Myocyte (in vitro differentiated cells): ENCODE results near the gene NOS3. TPM values are rescaled to one million over a fixed set of nuclear protein-coding genes. Genes with fewer than 3 reads are reported as not detected.
"Not testable (repeated sequence)": the region's sequence is repeated elsewhere in the genome, so short reads cannot be mapped to it uniquely, and the experiment has no call there.

Source experiments
- DNase-seq: peaks from one replicate; pipeline ENCODE4 v3.0.0-alpha.2; 2012; ENCODE audit warnings: low read depth
- total RNA-seq: library from RNA; depleted of rRNA; stranded (reverse); fragments of >200 nt; gene quantifications from 2 replicates; pipeline ENCODE4 v1.2.3, GENCODE V29; 2014

The NOS3 gene
- total RNA-seq, 1 donor from 2014 or later, result not detected

DNA sequence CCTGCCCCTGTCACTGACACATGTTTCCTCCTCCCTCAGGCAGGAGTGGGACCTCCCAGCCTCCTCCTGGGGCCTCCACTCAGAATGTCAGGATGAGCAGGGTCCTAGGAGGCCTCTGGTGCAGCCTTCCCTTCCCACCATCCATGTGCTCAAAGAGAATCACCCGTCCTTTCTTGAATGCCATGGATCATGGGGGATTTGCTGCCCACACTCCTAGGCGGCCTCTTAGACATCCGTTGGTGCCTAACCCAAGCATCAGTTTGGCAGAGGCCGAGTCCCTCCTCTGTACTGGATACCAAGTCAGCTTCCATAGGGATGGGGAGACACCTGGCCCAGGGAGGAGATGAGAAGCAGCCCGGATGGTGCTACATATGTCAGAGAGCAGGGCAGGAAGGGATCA lies 7.0 kb downstream of the NOS3 start:
- DNase-seq, result no peak

DNA sequence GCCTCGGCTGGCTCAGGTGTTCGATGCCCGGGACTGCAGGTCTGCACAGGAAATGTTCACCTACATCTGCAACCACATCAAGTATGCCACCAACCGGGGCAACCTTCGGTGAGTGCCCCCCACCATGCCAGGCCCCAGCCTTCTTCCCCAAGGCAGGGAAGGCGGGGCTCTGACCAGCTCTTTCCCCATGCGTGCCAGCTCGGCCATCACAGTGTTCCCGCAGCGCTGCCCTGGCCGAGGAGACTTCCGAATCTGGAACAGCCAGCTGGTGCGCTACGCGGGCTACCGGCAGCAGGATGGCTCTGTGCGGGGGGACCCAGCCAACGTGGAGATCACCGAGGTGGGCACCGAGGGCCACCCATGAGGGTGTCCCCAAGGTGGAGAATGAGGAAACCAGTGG lies 7.5 kb downstream of the NOS3 start:
- DNase-seq, result no peak

DNA sequence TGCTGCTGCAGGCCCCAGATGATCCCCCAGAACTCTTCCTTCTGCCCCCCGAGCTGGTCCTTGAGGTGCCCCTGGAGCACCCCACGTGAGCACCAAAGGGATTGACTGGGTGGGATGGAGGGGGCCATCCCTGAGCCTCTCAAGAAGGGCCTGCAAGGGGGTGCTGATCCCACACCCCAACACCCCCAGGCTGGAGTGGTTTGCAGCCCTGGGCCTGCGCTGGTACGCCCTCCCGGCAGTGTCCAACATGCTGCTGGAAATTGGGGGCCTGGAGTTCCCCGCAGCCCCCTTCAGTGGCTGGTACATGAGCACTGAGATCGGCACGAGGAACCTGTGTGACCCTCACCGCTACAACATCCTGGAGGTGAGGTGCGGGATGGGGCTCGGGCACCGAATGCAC lies 8.2 kb downstream of the NOS3 start:
- DNase-seq, result no peak

- DNase-seq, result no peak
Measured at GRCh38 chr7:150999497-151000230, 8.8 kb downstream of the NOS3 start.

- DNase-seq, result no peak
Measured at GRCh38 chr7:151000897-151001495, 10.2 kb downstream of the NOS3 start.

DNA sequence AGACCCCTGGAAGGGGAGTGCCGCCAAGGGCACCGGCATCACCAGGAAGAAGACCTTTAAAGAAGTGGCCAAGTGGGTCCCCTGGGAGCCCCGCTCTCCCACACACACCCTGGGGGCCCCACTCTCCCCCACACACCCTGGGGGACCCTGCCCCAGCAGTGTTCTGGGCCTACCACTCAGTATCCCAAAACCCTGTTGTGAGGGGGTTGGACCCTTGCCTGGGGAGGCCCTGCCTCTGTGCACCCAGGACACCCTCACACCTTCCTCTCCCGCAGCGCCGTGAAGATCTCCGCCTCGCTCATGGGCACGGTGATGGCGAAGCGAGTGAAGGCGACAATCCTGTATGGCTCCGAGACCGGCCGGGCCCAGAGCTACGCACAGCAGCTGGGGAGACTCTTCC lies 10.7 kb downstream of the NOS3 start:
- DNase-seq, result no peak

DNA sequence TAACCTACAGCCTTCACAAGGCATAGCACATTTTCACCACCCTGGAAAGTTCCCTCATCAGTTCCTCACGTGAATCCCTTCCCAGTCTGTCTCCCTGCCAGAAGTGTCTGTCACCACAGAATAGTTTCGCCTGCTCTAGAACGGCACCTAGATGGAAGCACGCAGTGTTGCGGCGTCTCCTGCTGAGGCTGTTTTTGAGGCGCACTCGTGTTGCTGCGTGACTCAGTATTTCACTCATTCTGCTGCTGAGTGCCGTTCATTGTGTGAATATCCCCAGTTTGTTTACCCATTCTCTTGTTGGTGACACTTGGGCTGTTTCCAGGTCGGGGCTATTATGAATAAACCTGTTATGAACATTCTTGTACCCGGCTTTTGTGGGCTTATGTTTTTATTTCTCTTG lies 12.8 kb downstream of the NOS3 start:
- no peak for DNase-seq

- no peak for DNase-seq
Measured at GRCh38 chr7:151005566-151005965, 14.7 kb downstream of the NOS3 start.

DNA sequence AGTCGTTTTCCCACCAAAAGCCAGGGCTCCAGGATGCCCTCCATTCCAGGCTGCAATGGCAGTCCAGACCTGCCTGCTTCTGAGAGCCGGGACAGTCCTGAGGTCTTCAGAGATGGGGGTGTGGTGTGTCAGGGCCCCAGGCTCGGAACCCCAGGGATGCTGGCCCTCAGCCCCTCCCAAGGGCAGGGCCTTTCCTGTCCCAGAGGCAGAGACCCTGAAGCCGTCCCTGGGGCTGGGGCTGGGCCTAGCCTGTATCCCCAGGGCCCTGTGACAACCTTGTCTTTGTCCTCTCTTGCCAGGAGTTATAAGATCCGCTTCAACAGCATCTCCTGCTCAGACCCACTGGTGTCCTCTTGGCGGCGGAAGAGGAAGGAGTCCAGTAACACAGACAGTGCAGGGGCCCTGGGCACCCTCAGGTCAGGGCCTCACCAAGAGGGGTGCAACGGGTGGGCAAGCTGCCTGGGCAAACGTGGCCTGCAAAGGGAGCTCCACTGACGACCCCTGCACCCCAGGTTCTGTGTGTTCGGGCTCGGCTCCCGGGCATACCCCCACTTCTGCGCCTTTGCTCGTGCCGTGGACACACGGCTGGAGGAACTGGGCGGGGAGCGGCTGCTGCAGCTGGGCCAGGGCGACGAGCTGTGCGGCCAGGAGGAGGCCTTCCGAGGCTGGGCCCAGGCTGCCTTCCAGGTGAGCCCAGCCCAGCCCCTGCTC lies 15.9 kb downstream of the NOS3 start:
- DNase-seq, result no peak

DNA sequence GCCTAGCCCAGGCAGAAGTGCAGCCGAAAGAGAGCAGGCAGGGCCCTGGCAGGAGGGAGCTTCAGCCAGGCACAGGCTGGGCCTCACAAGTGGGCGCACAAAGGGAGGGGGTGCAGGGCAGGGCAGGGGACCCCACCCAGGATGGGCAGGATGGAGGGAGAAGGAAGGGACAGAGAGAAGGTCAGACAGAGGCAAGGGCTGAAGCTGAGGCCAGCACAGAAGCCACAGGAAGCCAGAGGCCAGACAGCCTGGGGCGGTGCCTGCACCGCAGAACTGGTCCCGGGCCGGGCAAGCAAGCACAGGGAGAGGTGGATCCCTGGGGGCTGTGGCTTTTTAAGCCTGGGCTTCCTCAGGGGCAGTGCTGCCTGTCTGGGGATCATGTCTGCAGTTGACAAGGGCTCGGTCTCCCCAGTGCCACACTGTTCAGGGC lies 16.7 kb downstream of the NOS3 start:
- no peak for DNase-seq

DNA sequence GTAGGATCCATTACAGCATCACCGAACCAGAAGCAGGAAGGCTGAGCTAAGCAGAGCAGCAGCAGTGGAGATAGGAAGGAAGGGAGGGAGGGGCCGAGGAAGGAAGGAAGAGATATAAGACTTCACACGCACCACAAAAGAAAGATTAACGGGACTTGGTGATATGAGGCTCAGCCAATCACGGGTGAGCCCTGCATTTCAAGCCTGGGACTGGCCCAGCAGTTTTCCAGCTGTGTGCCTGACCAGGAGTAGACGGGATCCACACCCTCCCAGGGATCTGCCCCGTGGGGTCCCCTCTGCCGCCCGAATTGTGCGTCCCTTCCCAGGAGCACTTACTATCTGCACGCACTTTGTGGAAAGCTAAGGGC lies 17.3 kb downstream of the NOS3 start:
- DNase-seq, result no peak

DNA sequence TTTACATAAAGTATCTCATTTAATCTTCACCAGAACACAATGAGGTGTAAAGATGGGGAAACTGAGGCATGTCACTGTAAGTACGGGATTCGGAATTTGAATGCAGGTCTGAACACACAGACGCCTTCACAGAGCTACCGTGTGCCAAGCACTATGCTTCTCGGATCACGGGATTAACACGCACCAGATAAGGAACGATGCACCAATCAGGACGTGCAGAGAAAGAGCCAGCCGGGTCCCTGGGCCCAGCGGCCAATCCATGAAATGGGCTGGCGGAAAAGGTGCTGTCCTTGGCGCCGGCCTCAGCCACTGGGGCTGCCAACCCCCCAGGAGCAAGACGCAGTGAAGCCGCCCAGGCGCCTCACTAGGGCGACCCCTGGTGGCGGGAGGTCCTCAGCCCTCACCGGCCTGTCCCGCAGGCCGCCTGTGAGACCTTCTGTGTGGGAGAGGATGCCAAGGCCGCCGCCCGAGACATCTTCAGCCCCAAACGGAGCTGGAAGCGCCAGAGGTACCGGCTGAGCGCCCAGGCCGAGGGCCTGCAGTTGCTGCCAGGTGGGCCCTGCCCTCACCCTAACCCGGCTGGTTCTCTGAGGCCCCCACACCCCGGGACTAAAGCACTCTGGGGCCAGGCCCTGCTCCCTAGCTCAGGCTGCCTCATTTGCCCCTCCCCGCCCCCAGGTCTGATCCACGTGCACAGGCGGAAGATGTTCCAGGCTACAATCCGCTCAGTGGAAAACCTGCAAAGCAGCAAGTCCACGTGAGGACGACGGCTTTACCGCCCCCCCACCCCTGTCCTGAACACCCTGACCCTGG lies 17.9 kb downstream of the NOS3 start:
- DNase-seq, result no peak

- no peak for DNase-seq
Measured at GRCh38 chr7:151009327-151010036, 18.7 kb downstream of the NOS3 start.

DNA sequence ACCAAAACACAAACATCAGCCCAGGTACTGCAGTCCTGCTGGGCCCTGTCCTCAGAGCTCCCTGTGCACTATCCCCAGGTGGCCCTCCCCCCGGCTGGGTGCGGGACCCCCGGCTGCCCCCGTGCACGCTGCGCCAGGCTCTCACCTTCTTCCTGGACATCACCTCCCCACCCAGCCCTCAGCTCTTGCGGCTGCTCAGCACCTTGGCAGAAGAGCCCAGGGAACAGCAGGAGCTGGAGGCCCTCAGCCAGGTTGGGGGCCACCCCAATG lies 19.2 kb downstream of the NOS3 start:
- DNase-seq, result no peak

DNA sequence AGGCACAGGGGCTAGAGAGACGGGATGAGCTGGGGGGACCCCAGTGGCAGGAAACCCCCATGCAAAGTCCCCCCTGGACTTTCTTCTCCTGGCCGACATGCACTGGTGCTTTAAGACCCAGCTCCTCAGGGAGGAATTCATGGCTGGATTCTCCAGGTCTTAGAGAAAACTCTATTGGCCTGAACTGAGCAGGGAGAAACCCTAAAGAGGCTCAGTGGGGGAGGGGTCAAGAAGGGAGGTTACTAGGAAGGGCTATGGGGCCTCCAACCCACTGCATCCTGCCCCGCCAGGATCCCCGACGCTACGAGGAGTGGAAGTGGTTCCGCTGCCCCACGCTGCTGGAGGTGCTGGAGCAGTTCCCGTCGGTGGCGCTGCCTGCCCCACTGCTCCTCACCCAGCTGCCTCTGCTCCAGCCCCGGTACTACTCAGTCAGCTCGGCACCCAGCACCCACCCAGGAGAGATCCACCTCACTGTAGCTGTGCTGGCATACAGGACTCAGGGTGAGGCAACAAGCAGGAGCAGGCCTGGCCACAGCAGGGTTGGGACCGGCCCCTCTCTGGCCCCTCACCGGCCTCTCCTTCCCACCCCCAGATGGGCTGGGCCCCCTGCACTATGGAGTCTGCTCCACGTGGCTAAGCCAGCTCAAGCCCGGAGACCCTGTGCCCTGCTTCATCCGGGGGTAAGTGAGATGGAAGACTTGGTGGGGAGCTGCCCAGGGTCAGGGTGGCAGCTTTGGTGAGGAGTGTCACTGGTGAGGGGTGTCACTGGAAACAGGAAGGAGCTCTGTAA lies 19.7 kb downstream of the NOS3 start:
- DNase-seq, result no peak

DNA sequence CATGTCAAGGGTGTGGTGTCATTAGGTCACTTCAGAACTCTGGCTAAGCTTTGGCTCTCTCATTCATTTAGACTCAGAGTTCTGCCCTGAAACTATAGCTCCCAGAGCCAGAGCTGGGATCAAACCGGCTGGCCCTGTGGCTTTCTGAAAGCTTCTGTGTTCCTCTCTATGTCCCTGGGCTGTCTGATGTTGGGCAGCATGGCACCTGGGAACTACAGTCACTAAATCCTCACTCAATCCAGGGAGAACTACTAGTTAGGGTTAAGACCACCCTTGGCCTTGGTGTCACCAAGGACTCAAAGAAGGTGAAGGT lies 20.2 kb downstream of the NOS3 start:
- no peak for DNase-seq

- DNase-seq, result not testable (repeated sequence)
Measured at GRCh38 chr7:151011616-151012015, 20.8 kb downstream of the NOS3 start.

GRCh38 chr7:151012031-151012692 lies 21.3 kb downstream of the NOS3 start:
- no peak for DNase-seq

DNA sequence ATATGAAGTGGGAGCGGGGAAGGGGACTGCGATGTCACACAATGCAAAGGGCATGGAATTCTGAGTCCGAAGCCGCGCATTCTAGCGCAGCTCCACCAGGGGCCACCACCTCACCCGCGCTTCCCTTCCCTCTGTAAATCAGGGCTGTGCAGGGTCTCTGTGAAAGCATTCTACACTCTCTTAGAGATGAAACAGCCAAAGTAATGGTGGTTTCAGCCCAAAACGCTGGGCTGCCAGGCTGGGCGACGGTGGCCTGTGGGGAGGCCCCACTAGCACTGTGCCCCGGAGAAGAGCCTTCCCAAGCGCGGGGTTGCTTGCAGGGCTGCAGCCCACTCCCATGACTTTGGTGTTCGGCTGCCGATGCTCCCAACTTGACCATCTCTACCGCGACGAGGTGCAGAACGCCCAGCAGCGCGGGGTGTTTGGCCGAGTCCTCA lies 22.1 kb downstream of the NOS3 start:
- peak; percentile 31 for DNase-seq

DNA sequence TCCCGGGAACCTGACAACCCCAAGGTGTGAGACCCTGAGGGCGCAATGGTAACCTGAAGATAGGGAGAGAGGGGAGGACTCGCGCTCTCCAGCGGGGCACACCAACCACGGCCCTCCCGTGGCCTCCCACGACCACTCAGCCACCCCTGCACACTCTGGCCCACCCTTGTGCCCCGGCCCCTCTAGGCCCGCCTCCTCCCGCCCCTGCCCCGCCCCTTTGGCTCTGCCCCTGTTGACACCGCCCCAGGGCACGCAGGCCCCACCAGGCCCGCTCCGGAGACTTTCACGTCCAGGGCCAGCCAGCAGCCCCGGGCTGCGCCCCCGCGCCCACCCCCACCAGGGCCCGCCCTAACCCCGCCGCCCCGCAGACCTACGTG lies 22.5 kb downstream of the NOS3 start:
- DNase-seq, result no peak
